B cell (primary cell): ENCODE results near the gene OXNAD1. TPM values are rescaled to one million over a fixed set of nuclear protein-coding genes. Genes with fewer than 3 reads are reported as not detected.

ENCODE experiments used
- ATAC-seq: fragments of 200-7000 bp; cut with Tn5 transposase; one replicate; pipeline ENCODE4 v1.10.0; 2021; ENCODE audit warnings: low read depth, mild to moderate bottlenecking, moderate number of reproducible peaks, moderate library complexity
- CTCF ChIA-PET: fragments of 350-600 bp; sonication (Branson Sonifier 250); formaldehyde crosslinking; loops from one replicate; lab custom pipeline; 2021; ENCODE audit warnings: antibody characterized with exemption, inconsistent platforms; lab: Charles Lee
- POLR2A ChIA-PET: fragments of 350-600 bp; sonication (Branson Sonifier 250); formaldehyde crosslinking; loops from one replicate; lab custom pipeline; 2021; ENCODE audit warnings: antibody characterized with exemption; lab: Charles Lee
- DNase-seq: peaks from one replicate; pipeline ENCODE4 v3.0.0; 2013
- H2AFZ ChIP-seq: 2 replicates; pipeline ENCODE4 v1.6.1; 2012; ENCODE audit warnings: mild to moderate bottlenecking, low read depth, low read length; ENCODE audit not compliant: insufficient read depth, poor library complexity, severe bottlenecking
- H3K27ac ChIP-seq, 2 donors: 1 replicate in 1 of 2; 2 replicates in 1 of 2; pipeline ENCODE4 v1.5.1; 2012 to 2013; ENCODE audit warnings: low read length in 2 of 2, mild to moderate bottlenecking in 2 of 2, moderate library complexity in 1 of 2
- H3K27me3 ChIP-seq, 4 experiments: fragments of 200-600 bp in 1 of 4; sonication (generic) in 1 of 4; replicated peaks in 1 of 4; 1 replicate in 2 of 4; 2 replicates in 2 of 4; pipeline versions ENCODE4 v1.6.1 to v1.7.0; 2013 to 2016; ENCODE audit warnings: low read length in 3 of 4, mild to moderate bottlenecking in 2 of 4, mixed read lengths in 1 of 4, moderate library complexity in 1 of 4; ENCODE audit not compliant: insufficient read depth in 4 of 4, control insufficient read depth in 3 of 4; ENCODE audit errors: control extremely low read depth in 1 of 4
- H3K36me3 ChIP-seq, 2 experiments: replicated peaks in 1 of 2; 1 replicate in 1 of 2; 2 replicates in 1 of 2; pipeline versions ENCODE4 v1.6.1 to v1.7.1; 2013; ENCODE audit warnings: low read length in 1 of 2; ENCODE audit not compliant: insufficient read depth in 2 of 2, control insufficient read depth in 1 of 2; ENCODE audit errors: control extremely low read depth in 1 of 2, extremely low read depth in 1 of 2
- H3K4me1 ChIP-seq, 2 donors: fragments of 200-600 bp in 1 of 2; sonication (generic) in 1 of 2; 1 replicate in 1 of 2; 2 replicates in 1 of 2; pipeline versions ENCODE4 v1.5.1 to v1.6.1; 2013 to 2017; ENCODE audit warnings: low read length in 2 of 2; ENCODE audit not compliant: control insufficient read depth in 2 of 2, insufficient read depth in 2 of 2
- H3K4me2 ChIP-seq: replicated peaks from 2 replicates; pipeline ENCODE3; 2012; ENCODE audit warnings: mild to moderate bottlenecking, low read depth, low read length; ENCODE audit not compliant: poor library complexity, severe bottlenecking
- H3K4me3 ChIP-seq, 5 experiments: fragments of 200-600 bp in 1 of 5; sonication (generic) in 1 of 5; 1 replicate in 3 of 5; 2 replicates in 2 of 5; pipeline versions ENCODE4 v1.5.1 to v1.7.0; 2011 to 2016; ENCODE audit warnings: low read length in 4 of 5, mild to moderate bottlenecking in 4 of 5, low read depth in 2 of 5, control low read depth in 1 of 5, moderate library complexity in 1 of 5; ENCODE audit not compliant: insufficient read depth in 1 of 5; ENCODE audit errors: control extremely low read depth in 1 of 5, extremely low read depth in 1 of 5
- H3K79me2 ChIP-seq: fragments of 200-600 bp; sonication (generic); one replicate; pipeline ENCODE4 v1.6.0; 2016; ENCODE audit warnings: low read length; ENCODE audit not compliant: control insufficient read depth, insufficient read depth
- H3K9ac ChIP-seq: fragments of 200-600 bp; sonication (generic); 2 replicates; pipeline ENCODE4 v1.6.1; 2017; ENCODE audit warnings: mild to moderate bottlenecking, low read length, moderate library complexity
- H3K9me3 ChIP-seq, 3 donors: one replicate each; pipeline versions ENCODE4 v1.6.1 to v1.7.1; 2013; ENCODE audit warnings: low read length in 2 of 3; ENCODE audit not compliant: control insufficient read depth in 2 of 3, insufficient read depth in 1 of 3; ENCODE audit errors: control extremely low read depth in 1 of 3
- H4K20me1 ChIP-seq: 2 replicates; pipeline ENCODE4 v1.6.0; 2012; ENCODE audit warnings: mild to moderate bottlenecking, low read length; ENCODE audit not compliant: insufficient read depth, control insufficient read depth, poor library complexity, severe bottlenecking
- H3K27ac Mint-ChIP-seq: one replicate; pipeline ENCODE4 v1.8.0; 2021; ENCODE audit warnings: mixed read lengths
- H3K27me3 Mint-ChIP-seq: one replicate; pipeline ENCODE4 v1.8.0; 2021; ENCODE audit warnings: mixed read lengths
- H3K4me1 Mint-ChIP-seq: one replicate; pipeline ENCODE4 v1.8.0; 2021; ENCODE audit warnings: mixed read lengths
- H3K4me3 Mint-ChIP-seq: one replicate; pipeline ENCODE4 v1.8.0; 2021; ENCODE audit warnings: mixed read lengths
- H3K9me3 Mint-ChIP-seq: one replicate; pipeline ENCODE4 v1.8.0; 2022; ENCODE audit warnings: mixed read lengths; ENCODE audit not compliant: insufficient read depth
- EZH2 ChIP-seq: IDR thresholded peaks from 2 replicates; pipeline ENCODE4 v1.6.1; 2012; ENCODE audit warnings: borderline replicate concordance, low read depth, mild to moderate bottlenecking, moderate library complexity, low read length; ENCODE audit not compliant: insufficient read depth, poor library complexity, severe bottlenecking
- WGBS: methylation state at CpG from one replicate; pipeline ENCODE4 v1.1.5; 2013; ENCODE audit warnings: missing lambda C conversion rate; ENCODE audit not compliant: insufficient coverage; 5-methylcytosine and 5-hydroxymethylcytosine counted together
- intact Hi-C: fragments of 100-400 bp; cut with micrococcal nuclease; formaldehyde crosslinking; loops from one replicate; pipeline ENCODE4 v1.10.0; 2022
- polyA plus RNA-seq: library from polyadenylated mRNA; depleted of rRNA; stranded (reverse); fragments of >200 nt; gene quantifications from 2 replicates; pipeline ENCODE4 v1.2.3, GENCODE V29; 2012
- total RNA-seq, 2 donors: library from RNA; stranded (reverse); fragments of 120-200 nt in 1 of 2; gene quantifications; 1 replicate in 1 of 2; 2 replicates in 1 of 2; pipeline versions ENCODE4 v1.2.3 to v1.2.4, GENCODE V29; 2013 to 2022
- TF ChIP-seq, protein P1 (sequence below): fragments of 200-600 bp; IDR thresholded peaks from one replicate; pipeline ENCODE4 v1.8.0; 2022; ENCODE audit warnings: antibody characterized with exemption, mild to moderate bottlenecking

Gene OXNAD1
- total and polyA plus RNA-seq, 2 donors (not counting 1 experiment from before 2014, with no cell fraction given): 4.0 to 12.3 TPM

DNA sequence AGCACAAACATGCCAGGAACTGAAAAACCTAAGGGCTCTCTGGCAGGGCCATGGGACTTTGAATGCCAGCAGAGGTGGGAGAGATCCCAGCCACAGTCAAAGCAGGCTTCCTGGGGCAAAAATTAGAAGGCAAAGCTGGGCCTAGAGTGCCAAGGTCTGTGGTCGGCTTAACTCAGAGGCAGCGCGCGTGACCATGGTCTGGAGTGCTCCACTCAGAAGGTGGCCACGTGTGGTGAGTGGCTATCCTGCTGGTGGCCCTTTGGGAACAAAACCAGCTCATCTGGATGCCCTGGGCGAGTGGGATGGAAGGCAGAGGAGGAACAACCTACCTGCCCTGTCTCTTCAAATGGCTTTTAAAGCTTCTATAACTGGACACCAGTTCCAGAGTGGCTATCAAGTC, 63.1 kb downstream of the OXNAD1 start:
- no peaks in the 10 kb centered on the region for H3K27me3 ChIP-seq
- H3K9me3 ChIP-seq: peaks cover 0 to 10% (median 8%) of the 10 kb centered on the region in 3 donors
- no peaks in the 10 kb centered on the region for H3K4me1 ChIP-seq
- peaks cover 6% of the 10 kb centered on the region for H3K9me3 Mint-ChIP-seq
- no peak overlapping the region for H3K4me2 ChIP-seq
- POLR2A ChIA-PET: no interaction called here
- intact Hi-C loops: no loop called here
- TF ChIP-seq, protein P1, sequence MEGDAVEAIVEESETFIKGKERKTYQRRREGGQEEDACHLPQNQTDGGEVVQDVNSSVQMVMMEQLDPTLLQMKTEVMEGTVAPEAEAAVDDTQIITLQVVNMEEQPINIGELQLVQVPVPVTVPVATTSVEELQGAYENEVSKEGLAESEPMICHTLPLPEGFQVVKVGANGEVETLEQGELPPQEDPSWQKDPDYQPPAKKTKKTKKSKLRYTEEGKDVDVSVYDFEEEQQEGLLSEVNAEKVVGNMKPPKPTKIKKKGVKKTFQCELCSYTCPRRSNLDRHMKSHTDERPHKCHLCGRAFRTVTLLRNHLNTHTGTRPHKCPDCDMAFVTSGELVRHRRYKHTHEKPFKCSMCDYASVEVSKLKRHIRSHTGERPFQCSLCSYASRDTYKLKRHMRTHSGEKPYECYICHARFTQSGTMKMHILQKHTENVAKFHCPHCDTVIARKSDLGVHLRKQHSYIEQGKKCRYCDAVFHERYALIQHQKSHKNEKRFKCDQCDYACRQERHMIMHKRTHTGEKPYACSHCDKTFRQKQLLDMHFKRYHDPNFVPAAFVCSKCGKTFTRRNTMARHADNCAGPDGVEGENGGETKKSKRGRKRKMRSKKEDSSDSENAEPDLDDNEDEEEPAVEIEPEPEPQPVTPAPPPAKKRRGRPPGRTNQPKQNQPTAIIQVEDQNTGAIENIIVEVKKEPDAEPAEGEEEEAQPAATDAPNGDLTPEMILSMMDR: no peak
- ATAC-seq: no peak
- H4K20me1 ChIP-seq: peaks cover 11% of the 10 kb centered on the region
- DNase-seq: no peak
- 95% methylated on average over 6 of the region's 6 CpGs for WGBS
- H2AFZ ChIP-seq: no peak overlapping the region
- no peaks in the 10 kb centered on the region for H3K27me3 Mint-ChIP-seq
- no peak overlapping the region for H3K27ac ChIP-seq
- CTCF ChIA-PET: interaction anchor here (0.6 kb wide), 1 partner anchor 208 kb away, joined by 3 read pairs; no protein-coding TSS in a partner anchor
- H3K4me3 Mint-ChIP-seq: no peak overlapping the region
- no peak overlapping the region for H3K4me3 ChIP-seq
- no peak overlapping the region for H3K9ac ChIP-seq
- H3K4me1 Mint-ChIP-seq: no peaks in the 10 kb centered on the region
- peaks cover 31% of the 10 kb centered on the region for H3K79me2 ChIP-seq
- H3K27ac Mint-ChIP-seq: no peak overlapping the region
- H3K36me3 ChIP-seq: peaks cover 6 to 62% of the 10 kb centered on the region in 2 experiments

DNA sequence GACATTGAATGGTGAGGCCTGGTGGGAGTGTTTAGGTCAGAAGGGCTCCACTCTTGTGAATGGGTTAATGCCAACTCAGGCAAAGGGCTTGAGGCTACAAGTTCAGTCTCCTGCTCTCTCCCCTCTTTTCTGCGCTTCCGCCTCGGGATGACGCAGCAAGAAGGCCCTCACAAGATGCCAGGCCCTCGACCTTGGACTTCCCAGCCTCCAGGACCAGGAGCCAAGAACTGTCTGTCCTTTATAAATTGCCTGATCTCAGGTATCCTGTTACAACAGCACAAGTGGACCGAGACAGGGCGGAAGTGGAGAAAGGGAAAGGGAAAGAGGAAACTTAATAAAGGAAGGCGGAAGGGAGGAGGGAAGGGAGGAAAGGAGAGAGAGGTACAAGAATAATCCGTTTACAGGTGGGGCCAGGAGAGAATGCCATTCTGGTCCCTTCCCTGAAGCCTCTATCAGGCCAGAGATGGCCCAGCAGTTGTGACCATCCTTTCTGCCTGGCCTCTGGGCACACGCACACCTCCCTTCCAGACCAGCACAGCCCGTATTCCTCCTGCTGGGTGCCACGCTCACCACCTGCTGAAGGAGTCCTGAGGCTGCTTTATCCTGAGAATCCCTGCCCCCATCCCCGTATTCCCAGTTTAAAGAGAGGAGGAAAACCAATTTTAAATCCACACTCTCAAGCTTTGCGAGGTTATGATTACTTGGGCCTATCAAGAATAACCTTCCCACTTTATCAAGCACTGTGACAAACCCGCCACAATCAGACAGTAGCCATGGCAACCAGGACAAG, 64.2 kb downstream of the OXNAD1 start:
- H3K27ac Mint-ChIP-seq: no peak overlapping the region
- POLR2A ChIA-PET: no interaction called here
- no peak overlapping the region for H3K4me3 Mint-ChIP-seq
- peaks cover 31% of the 10 kb centered on the region for H3K79me2 ChIP-seq
- peaks cover 6% of the 10 kb centered on the region for H3K9me3 Mint-ChIP-seq
- no peaks in the 10 kb centered on the region for H3K4me1 Mint-ChIP-seq
- H3K27me3 Mint-ChIP-seq: no peaks in the 10 kb centered on the region
- H3K4me3 ChIP-seq: no peak overlapping the region
- no peaks in the 10 kb centered on the region for H3K4me1 ChIP-seq
- DNase-seq (no peak), ATAC-seq (no peak)
- H3K27ac ChIP-seq: no peak overlapping the region
- H3K4me2 ChIP-seq: no peak overlapping the region
- no peak overlapping the region for H3K9ac ChIP-seq
- peaks cover 11% of the 10 kb centered on the region for H4K20me1 ChIP-seq
- intact Hi-C loops: no loop called here
- H2AFZ ChIP-seq: no peak overlapping the region
- H3K9me3 ChIP-seq: peaks cover 0 to 10% (median 8%) of the 10 kb centered on the region in 3 donors
- no peak for TF ChIP-seq EZH2
- TF ChIP-seq, protein P1: no peak
- H3K36me3 ChIP-seq: peaks cover 6 to 51% of the 10 kb centered on the region in 2 experiments
- CTCF ChIA-PET: interaction anchor here (0.6 kb wide), 1 partner anchor 207 kb away, joined by 3 read pairs; no protein-coding TSS in a partner anchor
- WGBS: 97% methylated on average over 11 of the region's 15 CpGs
- H3K27me3 ChIP-seq: no peaks in the 10 kb centered on the region
